ENCODE data around the gene MTA1.

- TF ChIP-seq CTCF (IDR thresholded peaks at IDR 0.05) (no peak), EZH2 (IDR thresholded peaks at IDR 0.05) (no peak)
Measured at GRCh38 chr14:105412771-105413543, 6.7 kb upstream of the MTA1 start.

Data from neural progenitor cell (in vitro differentiated cells).